ENCODE measurements around the gene SYNE2.

DNA sequence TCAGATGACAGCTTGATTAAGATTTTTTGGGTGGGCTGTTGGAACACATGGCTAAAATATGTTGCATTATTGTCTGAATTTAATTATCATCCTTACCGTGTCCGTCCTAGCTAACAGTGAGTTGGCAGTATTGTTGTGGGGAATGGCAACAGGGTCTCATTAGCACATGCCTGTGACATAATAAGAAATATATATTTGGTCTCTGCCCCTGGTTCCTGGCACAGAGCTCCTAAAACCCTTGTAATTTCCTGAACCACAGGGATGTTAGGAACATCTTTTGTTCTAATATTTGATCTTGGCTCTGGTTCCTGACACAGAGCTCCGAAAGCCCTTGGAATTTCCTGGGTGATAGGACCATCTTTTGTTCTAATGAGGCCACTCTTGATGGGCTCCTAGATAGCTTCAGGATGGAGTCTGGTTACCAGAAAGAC lies 76.0 kb downstream of the SYNE2 start:
- TF ChIP-seq, protein P1, sequence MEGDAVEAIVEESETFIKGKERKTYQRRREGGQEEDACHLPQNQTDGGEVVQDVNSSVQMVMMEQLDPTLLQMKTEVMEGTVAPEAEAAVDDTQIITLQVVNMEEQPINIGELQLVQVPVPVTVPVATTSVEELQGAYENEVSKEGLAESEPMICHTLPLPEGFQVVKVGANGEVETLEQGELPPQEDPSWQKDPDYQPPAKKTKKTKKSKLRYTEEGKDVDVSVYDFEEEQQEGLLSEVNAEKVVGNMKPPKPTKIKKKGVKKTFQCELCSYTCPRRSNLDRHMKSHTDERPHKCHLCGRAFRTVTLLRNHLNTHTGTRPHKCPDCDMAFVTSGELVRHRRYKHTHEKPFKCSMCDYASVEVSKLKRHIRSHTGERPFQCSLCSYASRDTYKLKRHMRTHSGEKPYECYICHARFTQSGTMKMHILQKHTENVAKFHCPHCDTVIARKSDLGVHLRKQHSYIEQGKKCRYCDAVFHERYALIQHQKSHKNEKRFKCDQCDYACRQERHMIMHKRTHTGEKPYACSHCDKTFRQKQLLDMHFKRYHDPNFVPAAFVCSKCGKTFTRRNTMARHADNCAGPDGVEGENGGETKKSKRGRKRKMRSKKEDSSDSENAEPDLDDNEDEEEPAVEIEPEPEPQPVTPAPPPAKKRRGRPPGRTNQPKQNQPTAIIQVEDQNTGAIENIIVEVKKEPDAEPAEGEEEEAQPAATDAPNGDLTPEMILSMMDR (conservative IDR thresholded peaks at IDR 0.05) = no peak
- TF ChIP-seq EZH2 (IDR thresholded peaks at IDR 0.05; ENCODE audit: low read depth) = no peak

All from PC-9 (cell line).